Superior temporal gyrus (tissue), 1 donor: ENCODE results near the gene TRMT2A.

Experiments
- DNase-seq: peaks from one replicate; pipeline ENCODE4 v3.0.0-alpha.2; 2016; ENCODE audit errors: extremely low spot score

The TRMT2A gene

GRCh38 chr22:20118300-20119020 is 1.4 kb upstream of the TRMT2A start:
- no peak for DNase-seq

GRCh38 chr22:20117633-20118299 is 740 bp upstream of the TRMT2A start:
- DNase-seq, result no peak

- no peak for DNase-seq
Measured at GRCh38 chr22:20116376-20116950, 563 bp downstream of the TRMT2A start.

- no peak for DNase-seq
Measured at GRCh38 chr22:20115691-20116375, 1.2 kb downstream of the TRMT2A start, which contains the start of gene RANBP1. TSS of gene RANBP1 (plus strand) at chr22:20116104. CDS start at chr22:20116185, 81 bp downstream.

GRCh38 chr22:20114506-20115475 is 2.2 kb downstream of the TRMT2A start:
- DNase-seq, result no peak

GRCh38 chr22:20113551-20114310 is 3.3 kb downstream of the TRMT2A start:
- DNase-seq, result no peak

GRCh38 chr22:20112623-20113511 is 4.2 kb downstream of the TRMT2A start:
- DNase-seq, result no peak

GRCh38 chr22:20111689-20112622 is 5.1 kb downstream of the TRMT2A start:
- DNase-seq, result no peak

- DNase-seq, result no peak
Measured at GRCh38 chr22:20111045-20111688, 5.9 kb downstream of the TRMT2A start.

GRCh38 chr22:20110359-20110985 is 6.6 kb downstream of the TRMT2A start:
- no peak for DNase-seq

GRCh38 chr22:20109411-20110358 is 7.3 kb downstream of the TRMT2A start:
- no peak for DNase-seq

- DNase-seq, result no peak
Measured at GRCh38 chr22:20108757-20109230, 8.2 kb downstream of the TRMT2A start.

GRCh38 chr22:20107951-20108756 is 8.9 kb downstream of the TRMT2A start:
- DNase-seq, result no peak

- no peak for DNase-seq
Measured at GRCh38 chr22:20107471-20107901, 9.5 kb downstream of the TRMT2A start.

- DNase-seq, result no peak
Measured at GRCh38 chr22:20106849-20107237, 10.2 kb downstream of the TRMT2A start.
